Right atrium auricular region (tissue), 2 donors: ENCODE data around the gene WWC2. TPM values are rescaled to one million over a fixed set of nuclear protein-coding genes. Genes with fewer than 3 reads are reported as not detected.

Experiments
- DNase-seq: peaks from one replicate; pipeline ENCODE4 v3.0.0-alpha.2; 2019; ENCODE audit warnings: low spot score
- H3K27ac ChIP-seq, 2 donors: fragments of 200-600 bp; sonication (generic); 1 replicate in 1 of 2; 2 replicates in 1 of 2; pipeline ENCODE4 v1.5.1; 2016 to 2019
- H3K27me3 ChIP-seq, 2 donors: fragments of 200-600 bp; sonication (generic); one replicate each; pipeline versions ENCODE4 v1.5.1 to v1.6.0; 2017 to 2019
- H3K36me3 ChIP-seq: fragments of 200-600 bp; sonication (generic); one replicate; pipeline ENCODE4 v1.5.1; 2016
- H3K4me1 ChIP-seq, 2 donors: fragments of 200-600 bp; sonication (generic); one replicate each; pipeline versions ENCODE4 v1.5.1 to v1.6.0; 2017 to 2019
- H3K4me3 ChIP-seq, 2 donors: fragments of 200-600 bp; sonication (generic); 1 replicate in 1 of 2; 2 replicates in 1 of 2; pipeline ENCODE4 v1.5.1; 2017 to 2019; ENCODE audit warnings: mild to moderate bottlenecking in 1 of 2, moderate library complexity in 1 of 2
- H3K9me3 ChIP-seq, 2 donors: fragments of 200-600 bp; sonication (generic); one replicate each; pipeline ENCODE4 v1.5.1; 2019
- total RNA-seq, 2 donors: library from RNA; depleted of rRNA; stranded (reverse); fragments of >200 nt; gene quantifications; one replicate each; pipeline ENCODE4 v1.1.0, GENCODE V29; 2016
- TF ChIP-seq, protein P1 (sequence below), 2 donors: fragments of 200-600 bp; sonication (generic); IDR thresholded peaks; one replicate each; pipeline ENCODE4 v1.5.1; 2019; ENCODE audit warnings: antibody characterized with exemption in 2 of 2

Gene WWC2
- total RNA-seq, 2 donors from 2014 or later: 22.4 to 22.7 TPM

GRCh38 chr4:183347566-183347965, 248.5 kb downstream of the WWC2 start:
- Histone ChIP-seq H3K27me3 (no peaks in the 10 kb centered on the region), H3K27ac (no peak overlapping the region)
- TF ChIP-seq, protein P1, sequence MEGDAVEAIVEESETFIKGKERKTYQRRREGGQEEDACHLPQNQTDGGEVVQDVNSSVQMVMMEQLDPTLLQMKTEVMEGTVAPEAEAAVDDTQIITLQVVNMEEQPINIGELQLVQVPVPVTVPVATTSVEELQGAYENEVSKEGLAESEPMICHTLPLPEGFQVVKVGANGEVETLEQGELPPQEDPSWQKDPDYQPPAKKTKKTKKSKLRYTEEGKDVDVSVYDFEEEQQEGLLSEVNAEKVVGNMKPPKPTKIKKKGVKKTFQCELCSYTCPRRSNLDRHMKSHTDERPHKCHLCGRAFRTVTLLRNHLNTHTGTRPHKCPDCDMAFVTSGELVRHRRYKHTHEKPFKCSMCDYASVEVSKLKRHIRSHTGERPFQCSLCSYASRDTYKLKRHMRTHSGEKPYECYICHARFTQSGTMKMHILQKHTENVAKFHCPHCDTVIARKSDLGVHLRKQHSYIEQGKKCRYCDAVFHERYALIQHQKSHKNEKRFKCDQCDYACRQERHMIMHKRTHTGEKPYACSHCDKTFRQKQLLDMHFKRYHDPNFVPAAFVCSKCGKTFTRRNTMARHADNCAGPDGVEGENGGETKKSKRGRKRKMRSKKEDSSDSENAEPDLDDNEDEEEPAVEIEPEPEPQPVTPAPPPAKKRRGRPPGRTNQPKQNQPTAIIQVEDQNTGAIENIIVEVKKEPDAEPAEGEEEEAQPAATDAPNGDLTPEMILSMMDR (IDR thresholded peaks at IDR 0.05): no peak

GRCh38 chr4:183348136-183348535, 249.1 kb downstream of the WWC2 start:
- no peak for DNase-seq
- Histone ChIP-seq H3K9me3 (no peaks in the 10 kb centered on the region), H3K4me3 (no peak overlapping the region), H3K4me1 (peaks cover 0 to 1% of the 10 kb centered on the region in 2 donors), H3K36me3 (no peaks in the 10 kb centered on the region), H3K27ac (no peak overlapping the region), H3K27me3 (no peaks in the 10 kb centered on the region)
- TF ChIP-seq, protein P1 (IDR thresholded peaks at IDR 0.05): no peak

More at GRCh38 chr4:183347566-183347965, 248.5 kb downstream of the WWC2 start:
- H3K4me1 ChIP-seq: peaks cover 0 to 7% of the 10 kb centered on the region in 2 donors
- H3K36me3 ChIP-seq: no peaks in the 10 kb centered on the region
- no peak for DNase-seq
- H3K9me3 ChIP-seq: no peaks in the 10 kb centered on the region
- no peak overlapping the region for H3K4me3 ChIP-seq

GRCh38 chr4:183348706-183349659, 249.9 kb downstream of the WWC2 start:
- no peak overlapping the region for H3K4me3 ChIP-seq
- H3K4me1 ChIP-seq: no peaks in the 10 kb centered on the region
- no peak overlapping the region for H3K27ac ChIP-seq
- DNase-seq: no peak
- H3K9me3 ChIP-seq: no peaks in the 10 kb centered on the region
- no peaks in the 10 kb centered on the region for H3K36me3 ChIP-seq
- H3K27me3 ChIP-seq: no peaks in the 10 kb centered on the region
- TF ChIP-seq, protein P1 (IDR thresholded peaks at IDR 0.05): no peak

DNA sequence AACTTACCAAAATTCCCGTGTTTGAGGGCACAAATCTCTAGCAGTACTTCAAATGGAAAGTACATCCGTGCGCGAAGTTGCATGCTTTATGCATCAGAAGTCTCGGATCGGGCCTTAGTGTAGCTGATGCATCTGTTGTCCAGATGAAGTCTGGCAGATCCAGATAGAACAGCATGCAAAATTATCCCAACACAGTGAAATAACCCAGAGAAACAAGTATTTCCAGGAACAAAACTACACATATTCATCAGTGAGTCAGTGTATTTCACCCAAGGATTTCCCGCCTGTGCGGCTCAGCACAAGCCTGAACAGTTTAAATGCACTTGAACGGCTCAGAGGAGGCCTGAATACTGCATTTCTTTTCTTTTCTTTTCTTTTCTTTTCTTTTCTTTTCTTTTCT, 250.6 kb downstream of the WWC2 start:
- Histone ChIP-seq H3K27ac (no peak overlapping the region), H3K27me3 (no peaks in the 10 kb centered on the region), H3K36me3 (no peaks in the 10 kb centered on the region), H3K9me3 (no peaks in the 10 kb centered on the region), H3K4me3 (no peak overlapping the region), H3K4me1 (no peaks in the 10 kb centered on the region)
- DNase-seq: no peak
- TF ChIP-seq, protein P1 (IDR thresholded peaks at IDR 0.05): no peak

DNA sequence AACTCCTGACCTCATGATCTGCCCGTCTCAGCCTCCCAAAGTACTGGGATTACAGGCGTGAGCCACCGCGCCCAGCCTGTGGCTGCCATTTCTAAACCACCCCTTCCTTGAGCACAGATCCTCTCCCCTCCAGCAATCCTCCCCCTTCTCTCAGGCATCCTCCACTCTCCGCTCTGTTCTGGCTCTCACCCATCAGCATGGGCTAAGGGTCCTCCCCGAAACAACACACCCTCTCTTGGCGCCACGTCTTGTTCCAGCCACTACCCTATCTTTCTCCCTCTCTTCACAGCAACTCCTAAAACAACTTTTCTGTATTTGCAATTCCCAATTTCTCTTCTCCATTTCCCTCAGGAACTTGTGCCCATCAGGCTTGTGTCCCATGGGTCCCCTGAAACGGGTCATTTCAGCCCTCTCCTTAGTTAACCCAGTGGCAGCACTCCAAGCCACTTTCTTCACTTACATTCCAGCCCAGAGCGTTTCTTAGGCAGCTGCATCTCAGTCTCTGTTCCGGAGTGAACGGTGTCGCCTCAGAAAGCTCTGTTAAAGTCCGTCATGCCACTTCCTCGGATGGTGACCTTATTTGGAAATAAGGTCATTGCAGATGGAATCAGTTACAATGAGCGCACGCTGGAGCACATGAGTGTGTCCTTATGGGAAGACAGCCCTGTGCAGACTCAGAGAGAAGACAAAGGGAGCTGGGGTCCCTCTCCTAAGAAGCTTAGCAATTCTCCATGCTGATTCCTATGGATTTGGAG, 251.4 kb downstream of the WWC2 start:
- Histone ChIP-seq H3K4me1 (no peaks in the 10 kb centered on the region), H3K27me3 (no peaks in the 10 kb centered on the region), H3K9me3 (no peaks in the 10 kb centered on the region), H3K27ac (no peak overlapping the region), H3K36me3 (no peaks in the 10 kb centered on the region), H3K4me3 (no peak overlapping the region)
- TF ChIP-seq, protein P1 (IDR thresholded peaks at IDR 0.05): no peak
- DNase-seq: no peak
